Hepatocyte (in vitro differentiated cells): Measurements from ENCODE around the gene PSAPL1. TPM values are rescaled to one million over a fixed set of nuclear protein-coding genes. Genes with fewer than 3 reads are reported as not detected.

Source experiments
- DNase-seq: peaks from one replicate; pipeline ENCODE4 v3.0.0-alpha.2; 2016; ENCODE audit warnings: low spot score
- H2AFZ ChIP-seq: fragments of 200-600 bp; sonication (generic); 2 replicates; pipeline ENCODE4 v1.6.0; 2016; ENCODE audit warnings: antibody characterized with exemption, mild to moderate bottlenecking
- H3K27ac ChIP-seq: fragments of 200-600 bp; sonication (generic); 2 replicates; pipeline ENCODE4 v1.5.1; 2016; ENCODE audit warnings: mild to moderate bottlenecking
- H3K27me3 ChIP-seq: fragments of 200-600 bp; sonication (generic); 2 replicates; pipeline ENCODE4 v1.6.1; 2016
- H3K36me3 ChIP-seq: fragments of 200-600 bp; sonication (generic); replicated peaks from 2 replicates; pipeline ENCODE4 v1.5.1; 2016; ENCODE audit warnings: low read depth; ENCODE audit not compliant: insufficient read depth
- H3K4me1 ChIP-seq: fragments of 200-600 bp; sonication (generic); 2 replicates; pipeline ENCODE4 v1.5.1; 2016; ENCODE audit warnings: mild to moderate bottlenecking, moderate library complexity; ENCODE audit not compliant: insufficient read depth
- H3K4me2 ChIP-seq: fragments of 200-600 bp; sonication (generic); 2 replicates; pipeline ENCODE4 v1.6.0; 2016
- H3K4me3 ChIP-seq: fragments of 200-600 bp; sonication (generic); 2 replicates; pipeline ENCODE4 v1.5.1; 2016; ENCODE audit warnings: mild to moderate bottlenecking
- H3K79me2 ChIP-seq: fragments of 200-600 bp; sonication (generic); 2 replicates; pipeline ENCODE4 v1.6.0; 2017; ENCODE audit warnings: mild to moderate bottlenecking
- H3K9me2 ChIP-seq: fragments of 200-600 bp; sonication (generic); replicated peaks from 2 replicates; pipeline ENCODE4 v1.6.0; 2017; ENCODE audit warnings: mild to moderate bottlenecking; ENCODE audit not compliant: insufficient read depth
- H3K9me3 ChIP-seq: fragments of 200-600 bp; sonication (generic); 2 replicates; pipeline ENCODE4 v1.5.1; 2016; ENCODE audit warnings: low read depth, mild to moderate bottlenecking
- H4K20me1 ChIP-seq: fragments of 200-600 bp; sonication (generic); 2 replicates; pipeline ENCODE4 v1.6.0; 2016; ENCODE audit warnings: mild to moderate bottlenecking; ENCODE audit not compliant: insufficient read depth, poor library complexity, severe bottlenecking
- CTCF ChIP-seq: fragments of 200-600 bp; sonication (generic); IDR thresholded peaks from 2 replicates; pipeline ENCODE4 v1.5.1; 2016; ENCODE audit warnings: antibody characterized with exemption, mild to moderate bottlenecking; ENCODE audit not compliant: poor library complexity
- EZH2 ChIP-seq: fragments of 200-600 bp; sonication (generic); IDR thresholded peaks from 2 replicates; pipeline ENCODE4 v1.6.1; 2016; ENCODE audit warnings: antibody characterized with exemption, mild to moderate bottlenecking, borderline replicate concordance
- EZH2phosphoT487 ChIP-seq: fragments of 200-600 bp; sonication (generic); IDR thresholded peaks from one replicate; pipeline ENCODE4 v1.6.1; 2018; ENCODE audit warnings: antibody characterized with exemption, mild to moderate bottlenecking, low read depth, moderate library complexity; ENCODE audit not compliant: unreplicated experiment, severe bottlenecking
- WGBS: methylation state at CpG from one replicate; pipeline ENCODE4 v1.1.6; 2016; ENCODE audit warnings: low lambda C conversion rate; ENCODE audit errors: missing lambda C conversion rate; 5-methylcytosine and 5-hydroxymethylcytosine counted together
- polyA plus RNA-seq: library from polyadenylated mRNA; unstranded; fragments of >200 nt; fragmentation: Nextera tagmentation; extraction: Ambion mirVana; gene quantifications from 2 replicates; pipeline ENCODE4 v1.2.1, GENCODE V29; 2016
- total RNA-seq: library from RNA; depleted of rRNA; stranded (reverse); fragments of >200 nt; gene quantifications from 2 replicates; pipeline ENCODE4 v1.2.3, GENCODE V29; 2014

The PSAPL1 gene
- total and polyA plus RNA-seq, 2 experiments from 2014 or later = 4.3 to 4.4 TPM

- 96% methylated on average over 7 of the region's 7 CpGs for WGBS
- Histone ChIP-seq H3K4me3 (no peak overlapping the region), H3K9me3 (no peaks in the 10 kb centered on the region)
These were observed 43.0 kb upstream of the PSAPL1 start for GRCh38 chr4:7477695-7478094.

GRCh38 chr4:7476820-7477219 lies 42.1 kb upstream of the PSAPL1 start:
- Histone ChIP-seq H3K36me3 (no peaks in the 10 kb centered on the region), H3K27ac (no peak overlapping the region), H3K9me2 (no peaks in the 10 kb centered on the region), H3K4me2 (no peak overlapping the region), H3K9me3 (no peaks in the 10 kb centered on the region), H3K27me3 (no peaks in the 10 kb centered on the region), H3K4me3 (no peak overlapping the region), H3K79me2 (no peaks in the 10 kb centered on the region), H3K4me1 (no peaks in the 10 kb centered on the region), H4K20me1 (no peaks in the 10 kb centered on the region), H2AFZ (no peak overlapping the region)
- DNase-seq = no peak
- no peak for TF ChIP-seq EZH2
- TF ChIP-seq EZH2phosphoT487 = no peak
- no peak for TF ChIP-seq CTCF
- 67% methylated on average over 6 of the region's 6 CpGs for WGBS

More at GRCh38 chr4:7477695-7478094, 43.0 kb upstream of the PSAPL1 start:
- H3K4me2 ChIP-seq = no peak overlapping the region
- DNase-seq = no peak
- no peaks in the 10 kb centered on the region for H3K27me3 ChIP-seq
- no peaks in the 10 kb centered on the region for H3K9me2 ChIP-seq
- no peaks in the 10 kb centered on the region for H3K4me1 ChIP-seq
- H3K36me3 ChIP-seq = no peaks in the 10 kb centered on the region
- no peaks in the 10 kb centered on the region for H3K79me2 ChIP-seq
- H2AFZ ChIP-seq = no peak overlapping the region
- no peak overlapping the region for H3K27ac ChIP-seq
- TF ChIP-seq EZH2 = no peak
- no peak for TF ChIP-seq EZH2phosphoT487
- no peak for TF ChIP-seq CTCF
- no peaks in the 10 kb centered on the region for H4K20me1 ChIP-seq

GRCh38 chr4:7475207-7475606 lies 40.5 kb upstream of the PSAPL1 start:
- Histone ChIP-seq H3K79me2 (no peaks in the 10 kb centered on the region), H3K4me3 (no peak overlapping the region), H3K4me2 (no peak overlapping the region), H4K20me1 (no peaks in the 10 kb centered on the region), H3K4me1 (no peaks in the 10 kb centered on the region), H3K27ac (no peak overlapping the region), H3K36me3 (no peaks in the 10 kb centered on the region), H2AFZ (no peak overlapping the region), H3K9me2 (no peaks in the 10 kb centered on the region), H3K27me3 (no peaks in the 10 kb centered on the region), H3K9me3 (no peaks in the 10 kb centered on the region)
- DNase-seq = no peak
- WGBS = 95% methylated on average over 5 of the region's 5 CpGs
- TF ChIP-seq CTCF (no peak), EZH2 (no peak), EZH2phosphoT487 (no peak)

- Histone ChIP-seq H3K4me1 (no peaks in the 10 kb centered on the region), H3K27ac (no peak overlapping the region), H4K20me1 (no peaks in the 10 kb centered on the region), H2AFZ (no peak overlapping the region), H3K36me3 (no peaks in the 10 kb centered on the region), H3K27me3 (no peaks in the 10 kb centered on the region), H3K9me3 (no peaks in the 10 kb centered on the region), H3K4me3 (no peak overlapping the region), H3K4me2 (no peak overlapping the region), H3K9me2 (no peaks in the 10 kb centered on the region), H3K79me2 (no peaks in the 10 kb centered on the region)
- no peak for DNase-seq
- WGBS = 74% methylated on average over 7 of the region's 7 CpGs
- no peak for TF ChIP-seq CTCF
- TF ChIP-seq EZH2 = no peak
- TF ChIP-seq EZH2phosphoT487 = no peak
These were observed 39.6 kb upstream of the PSAPL1 start for GRCh38 chr4:7474320-7474719.
